PC-9 (cell line): Measurements from ENCODE around the gene PRKG1. TPM values are rescaled to one million over a fixed set of nuclear protein-coding genes. Genes with fewer than 3 reads are reported as not detected.

Experiments used
- BruUV-seq: library from RNA; stranded (reverse); fragments of 400-500 nt; replicated peaks from 2 replicates; lab custom pipeline; 2021; lab: Mats Ljungman, UMichigan
- CTCF ChIA-PET: fragments of 300-600 bp; sonication (Branson Sonifier 250); formaldehyde crosslinking; loops from one replicate; lab custom pipeline; 2022; ENCODE audit warnings: antibody characterized with exemption; lab: Charles Lee
- POLR2A ChIA-PET: fragments of 300-600 bp; sonication (Branson Sonifier 250); formaldehyde crosslinking; loops from one replicate; lab custom pipeline; 2022; ENCODE audit warnings: antibody characterized with exemption; ENCODE audit not compliant: unreplicated experiment; lab: Charles Lee
- DNase-seq, 2 experiments: peaks; one replicate each; pipeline versions ENCODE4 v3.0.0 to v3.0.0-alpha.2; 2015 to 2022; ENCODE audit warnings: mixed read lengths in 1 of 2
- H2AFZ ChIP-seq: fragments of 200-600 bp; sonication (generic); 2 replicates; pipeline ENCODE4 v1.8.1; 2017; ENCODE audit warnings: antibody characterized with exemption
- H3F3A ChIP-seq: fragments of 200-600 bp; sonication (generic); 2 replicates; pipeline ENCODE4 v1.8.1; 2017; ENCODE audit warnings: antibody characterized with exemption, mild to moderate bottlenecking, low read depth; ENCODE audit not compliant: insufficient read depth
- H3K27ac ChIP-seq: fragments of 200-600 bp; sonication (generic); 2 replicates; pipeline ENCODE4 v1.6.1; 2016; ENCODE audit warnings: mixed run types
- H3K27me3 ChIP-seq: fragments of 200-600 bp; sonication (generic); 2 replicates; pipeline ENCODE4 v1.6.1; 2016; ENCODE audit warnings: low read depth, mixed run types; ENCODE audit not compliant: insufficient read depth
- H3K36me3 ChIP-seq: fragments of 200-600 bp; sonication (generic); 2 replicates; pipeline ENCODE4 v1.6.1; 2016; ENCODE audit warnings: low read depth, mixed run types
- H3K4me1 ChIP-seq: fragments of 200-600 bp; sonication (generic); replicated peaks from 2 replicates; pipeline ENCODE4 v1.6.1; 2016; ENCODE audit warnings: mixed run types; ENCODE audit not compliant: insufficient read depth
- H3K4me2 ChIP-seq: fragments of 200-600 bp; sonication (generic); 2 replicates; pipeline ENCODE4 v1.6.1; 2017; ENCODE audit warnings: mixed run types
- H3K4me3 ChIP-seq: fragments of 200-600 bp; sonication (generic); 2 replicates; pipeline ENCODE4 v1.6.1; 2016; ENCODE audit warnings: mixed run types
- H3K79me2 ChIP-seq: fragments of 200-600 bp; sonication (generic); 2 replicates; pipeline ENCODE4 v1.6.1; 2017; ENCODE audit warnings: low read depth, mixed run types
- H3K9me2 ChIP-seq: fragments of 200-600 bp; sonication (generic); 2 replicates; pipeline ENCODE4 v1.8.1; 2017; ENCODE audit warnings: mild to moderate bottlenecking; ENCODE audit not compliant: insufficient read depth
- H3K9me3 ChIP-seq: fragments of 200-600 bp; sonication (generic); 2 replicates; pipeline ENCODE4 v1.8.1; 2016; ENCODE audit warnings: low read depth; ENCODE audit not compliant: insufficient read depth
- H4K20me1 ChIP-seq: fragments of 200-600 bp; sonication (generic); 2 replicates; pipeline ENCODE4 v1.8.1; 2017; ENCODE audit not compliant: insufficient read depth
- EZH2 ChIP-seq: fragments of 200-600 bp; sonication (generic); IDR thresholded peaks from 2 replicates; pipeline ENCODE4 v1.8.0; 2017; ENCODE audit warnings: antibody characterized with exemption, low read depth
- intact Hi-C: fragments of 100-400 bp; cut with micrococcal nuclease; formaldehyde crosslinking; loops from one replicate; pipeline ENCODE4 v1.10.0; 2022; ENCODE audit not compliant: unreplicated experiment
- total RNA-seq: library from RNA; stranded (reverse); gene quantifications from 2 replicates; pipeline ENCODE4 v1.2.3, GENCODE V29; 2021
- TF ChIP-seq, protein P1 (sequence below): fragments of 200-600 bp; sonication (generic); conservative IDR thresholded peaks from 2 replicates; pipeline ENCODE4 v1.6.1; 2017; ENCODE audit warnings: mixed run types, antibody characterized with exemption, mild to moderate bottlenecking, moderate library complexity

The PRKG1 gene
- total RNA-seq, 1 experiment from 2014 or later: 0.70 TPM

DNA sequence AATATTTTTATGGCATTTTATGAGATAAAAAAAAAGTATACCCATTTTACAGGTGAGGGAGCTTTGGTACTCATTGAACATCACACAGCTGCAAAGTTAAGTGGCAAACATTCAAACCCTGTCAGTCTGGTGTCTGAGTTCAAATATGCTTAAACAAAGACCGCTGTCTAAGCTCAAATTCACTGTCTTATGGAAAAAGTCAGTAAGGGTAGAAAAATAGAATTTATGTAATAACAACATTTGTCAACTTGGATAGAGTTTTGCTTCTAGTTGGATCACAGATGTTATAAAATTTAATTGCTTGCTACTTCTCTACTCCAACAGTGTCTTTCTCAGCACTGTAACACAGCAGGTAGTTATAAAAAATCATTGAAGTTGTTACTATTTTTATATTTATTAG, 786.8 kb downstream of the PRKG1 start:
- Histone ChIP-seq H3K9me2 (no peaks in the 10 kb centered on the region; the same call in 1 of the 2 replicates), H3K9me3 (no peaks in the 10 kb centered on the region), H3K4me1 (no peaks in the 10 kb centered on the region), H3K27ac (no peak overlapping the region), H2AFZ (no peak overlapping the region), H4K20me1 (no peaks in the 10 kb centered on the region), H3K4me3 (no peak overlapping the region), H3K79me2 (no peaks in the 10 kb centered on the region), H3K27me3 (no peaks in the 10 kb centered on the region), H3F3A (no peaks in the 10 kb centered on the region), H3K36me3 (no peaks in the 10 kb centered on the region), H3K4me2 (no peak overlapping the region)
- no peak for TF ChIP-seq EZH2
- ChIA-PET CTCF (no interaction called here), POLR2A (no interaction called here)
- intact Hi-C loops: no loop called here
- BruUV-seq: no TSS peak
- no peak for DNase-seq

DNA sequence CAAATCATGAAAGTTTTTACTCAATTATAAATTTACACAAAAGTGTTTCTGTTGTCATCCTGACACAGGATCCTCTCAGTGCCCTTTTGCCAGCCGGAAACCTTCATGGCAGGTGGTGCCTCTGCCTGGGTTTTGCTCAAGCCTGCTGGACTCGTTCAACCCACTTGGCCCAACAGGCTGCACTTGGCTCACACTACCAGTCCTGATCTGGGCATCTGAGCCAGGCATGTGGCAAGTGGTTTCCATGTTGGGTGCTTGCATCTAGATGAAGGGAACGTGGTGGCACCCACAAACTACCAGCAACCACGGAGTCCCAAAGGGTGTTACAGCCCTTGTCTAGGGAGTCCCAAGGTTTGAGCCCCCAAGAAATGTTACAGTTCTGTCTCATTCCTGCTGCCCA, 787.4 kb downstream of the PRKG1 start:
- Histone ChIP-seq H3K4me2 (no peak overlapping the region), H3K36me3 (no peaks in the 10 kb centered on the region), H3K4me3 (no peak overlapping the region), H3K27ac (no peak overlapping the region), H3K4me1 (no peaks in the 10 kb centered on the region), H3K27me3 (no peaks in the 10 kb centered on the region), H3K79me2 (no peaks in the 10 kb centered on the region), H4K20me1 (no peaks in the 10 kb centered on the region), H3F3A (no peaks in the 10 kb centered on the region), H2AFZ (no peak overlapping the region), H3K9me3 (no peaks in the 10 kb centered on the region), H3K9me2 (no peaks in the 10 kb centered on the region; the same call in 1 of the 2 replicates)
- BruUV-seq: no TSS peak
- intact Hi-C loops: no loop called here
- DNase-seq: no peak
- ChIA-PET POLR2A (no interaction called here), CTCF (no interaction called here)
- TF ChIP-seq, protein P1, sequence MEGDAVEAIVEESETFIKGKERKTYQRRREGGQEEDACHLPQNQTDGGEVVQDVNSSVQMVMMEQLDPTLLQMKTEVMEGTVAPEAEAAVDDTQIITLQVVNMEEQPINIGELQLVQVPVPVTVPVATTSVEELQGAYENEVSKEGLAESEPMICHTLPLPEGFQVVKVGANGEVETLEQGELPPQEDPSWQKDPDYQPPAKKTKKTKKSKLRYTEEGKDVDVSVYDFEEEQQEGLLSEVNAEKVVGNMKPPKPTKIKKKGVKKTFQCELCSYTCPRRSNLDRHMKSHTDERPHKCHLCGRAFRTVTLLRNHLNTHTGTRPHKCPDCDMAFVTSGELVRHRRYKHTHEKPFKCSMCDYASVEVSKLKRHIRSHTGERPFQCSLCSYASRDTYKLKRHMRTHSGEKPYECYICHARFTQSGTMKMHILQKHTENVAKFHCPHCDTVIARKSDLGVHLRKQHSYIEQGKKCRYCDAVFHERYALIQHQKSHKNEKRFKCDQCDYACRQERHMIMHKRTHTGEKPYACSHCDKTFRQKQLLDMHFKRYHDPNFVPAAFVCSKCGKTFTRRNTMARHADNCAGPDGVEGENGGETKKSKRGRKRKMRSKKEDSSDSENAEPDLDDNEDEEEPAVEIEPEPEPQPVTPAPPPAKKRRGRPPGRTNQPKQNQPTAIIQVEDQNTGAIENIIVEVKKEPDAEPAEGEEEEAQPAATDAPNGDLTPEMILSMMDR: no peak

DNA sequence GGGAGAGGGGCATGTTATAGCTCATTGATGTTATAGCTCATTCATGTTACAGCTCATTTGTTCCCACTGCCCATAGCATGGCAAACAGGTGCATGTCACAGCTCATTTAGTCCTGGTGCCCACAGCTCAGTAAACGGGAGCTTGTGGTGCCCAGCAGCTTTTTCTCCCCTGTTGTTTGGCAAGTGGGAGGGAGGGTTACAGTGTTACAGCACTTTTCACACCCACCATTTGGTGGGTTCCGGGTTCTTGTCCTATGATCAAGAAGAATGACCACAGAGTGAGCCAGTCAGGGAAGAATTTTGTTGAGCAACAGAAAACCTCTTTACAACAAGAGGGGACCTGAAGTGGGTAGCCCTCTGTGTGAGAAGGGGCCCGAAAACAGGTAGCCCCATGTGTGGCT, 787.9 kb downstream of the PRKG1 start:
- no peaks in the 10 kb centered on the region for H3K36me3 ChIP-seq
- no peak overlapping the region for H3K4me2 ChIP-seq
- intact Hi-C loops: no loop called here
- BruUV-seq: no TSS peak
- H3K27ac ChIP-seq: no peak overlapping the region
- H3K79me2 ChIP-seq: no peaks in the 10 kb centered on the region
- H3K9me3 ChIP-seq: no peaks in the 10 kb centered on the region
- H4K20me1 ChIP-seq: no peaks in the 10 kb centered on the region
- H3K27me3 ChIP-seq: no peaks in the 10 kb centered on the region
- H3K9me2 ChIP-seq: no peaks in the 10 kb centered on the region; the same call in 1 of the 2 replicates
- no peaks in the 10 kb centered on the region for H3K4me1 ChIP-seq
- TF ChIP-seq, protein P1: no peak
- no peak for TF ChIP-seq EZH2
- no peaks in the 10 kb centered on the region for H3F3A ChIP-seq
- no peak for DNase-seq
- no peak overlapping the region for H2AFZ ChIP-seq
- no peak overlapping the region for H3K4me3 ChIP-seq
- CTCF ChIA-PET: no interaction called here
- POLR2A ChIA-PET: no interaction called here

DNA sequence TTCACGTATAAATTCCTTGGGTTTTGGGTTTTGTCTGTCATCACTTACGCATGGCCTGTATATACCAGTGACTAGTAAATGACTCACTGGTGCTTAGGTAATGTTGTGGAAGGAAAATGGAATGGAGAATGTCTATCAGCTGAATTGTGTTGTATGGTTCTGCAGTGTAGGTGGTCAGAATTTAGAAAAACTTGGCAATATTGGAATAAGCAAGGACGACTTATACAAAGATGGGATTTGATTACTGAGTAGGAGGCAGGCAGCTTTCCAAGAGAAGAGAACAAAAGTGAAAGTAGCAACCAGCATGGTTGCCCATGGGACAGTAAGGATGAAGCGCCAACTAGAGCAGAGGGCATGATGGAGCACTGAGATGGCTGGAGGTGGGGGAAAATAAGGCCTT, 793.7 kb downstream of the PRKG1 start:
- Histone ChIP-seq H4K20me1 (no peaks in the 10 kb centered on the region), H3K27me3 (no peaks in the 10 kb centered on the region), H3F3A (no peaks in the 10 kb centered on the region), H3K4me1 (0 out of 2 replicates have a peak, but pooled peaks cover 4% of the 10 kb centered on the region), H3K79me2 (no peaks in the 10 kb centered on the region), H3K9me2 (no peaks in the 10 kb centered on the region; the same call in 1 of the 2 replicates), H2AFZ (no peak overlapping the region), H3K4me2 (no peak overlapping the region), H3K4me3 (no peak overlapping the region), H3K36me3 (no peaks in the 10 kb centered on the region), H3K27ac (no peak overlapping the region), H3K9me3 (no peaks in the 10 kb centered on the region)
- CTCF ChIA-PET: no interaction called here
- no peak for DNase-seq
- no peak for TF ChIP-seq EZH2
- intact Hi-C loops: no loop called here
- POLR2A ChIA-PET: no interaction called here
- BruUV-seq: no TSS peak
